HG03175 (cell line): Measurements from ENCODE around the gene SHROOM2.
A peak's percentile ranks its signal among the peaks of the same experiment; 100 is the strongest.

Experiments used
- ATAC-seq: cut with Tn5 transposase; IDR thresholded peaks from one replicate; pipeline ENCODE4 v1.9.1; 2021; ENCODE audit warnings: mild to moderate bottlenecking, moderate library complexity; ENCODE audit not compliant: unreplicated experiment

The SHROOM2 gene

DNA sequence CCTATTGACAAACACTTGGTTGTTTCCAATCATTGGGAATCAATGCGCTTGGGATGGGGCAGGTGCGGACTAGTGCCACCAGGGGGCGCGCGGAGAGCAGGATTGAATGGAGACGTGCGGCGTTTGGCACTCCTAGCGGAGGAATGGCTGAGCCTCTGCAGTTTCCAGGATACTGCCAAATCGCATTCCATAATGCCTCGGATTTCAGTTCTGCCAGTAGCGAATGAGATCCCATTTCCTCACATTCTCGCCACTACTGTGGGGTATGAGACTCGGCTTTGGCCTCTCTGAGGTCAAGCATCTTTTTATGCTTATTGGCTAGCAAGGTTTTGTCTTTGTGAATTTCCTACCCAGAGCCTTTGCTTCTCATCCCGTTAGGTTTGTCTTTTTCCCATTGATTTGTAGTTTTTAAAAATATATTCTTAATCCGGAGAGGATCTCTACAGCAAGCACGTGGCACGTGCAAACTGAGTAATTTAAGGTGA is 209.7 kb downstream of the SHROOM2 start:
- peak; percentile 58 for ATAC-seq

DNA sequence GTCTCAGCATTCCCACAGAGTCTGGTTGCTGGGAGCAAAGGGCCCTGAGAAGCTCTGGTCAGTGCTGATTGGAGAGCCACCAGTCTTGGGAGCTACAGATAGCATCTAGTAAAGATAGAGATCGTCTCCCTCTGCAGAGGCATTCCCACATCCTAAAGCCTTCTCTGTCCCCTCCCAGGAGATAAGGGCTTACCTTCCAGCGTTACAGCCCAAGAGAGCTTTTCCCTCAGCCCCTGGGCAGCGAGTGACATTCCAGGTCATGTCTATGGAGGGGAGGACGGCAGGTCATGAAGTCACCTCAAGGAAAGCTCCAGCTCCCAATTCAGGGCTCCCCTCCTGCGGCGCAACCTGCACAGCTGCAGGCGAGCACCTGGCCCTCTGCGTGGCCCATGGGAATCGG is 210.8 kb downstream of the SHROOM2 start:
- ATAC-seq, result no peak

DNA sequence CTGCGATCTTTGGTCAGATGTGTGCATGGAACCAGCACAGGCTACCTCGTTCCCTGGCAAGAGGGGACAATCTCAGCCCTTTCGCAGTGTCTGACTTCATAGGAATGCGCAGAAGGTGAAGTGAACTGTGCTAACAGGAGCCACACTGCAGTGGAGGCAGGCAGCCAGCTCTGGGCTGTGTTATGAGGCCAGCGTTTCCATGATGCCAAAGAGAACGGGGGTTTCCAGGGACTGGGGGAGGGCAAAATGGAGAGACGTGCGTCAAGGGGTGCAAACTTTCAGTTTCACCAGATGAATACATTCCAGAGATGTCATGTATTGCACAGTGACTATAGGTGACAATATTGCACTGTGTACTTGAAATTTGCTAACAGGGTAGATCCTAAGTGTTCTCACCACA is 211.3 kb downstream of the SHROOM2 start:
- peak; percentile 53 for ATAC-seq
